K562 (cell line): ENCODE measurements around the gene CPSF4L. TPM values are rescaled to one million over a fixed set of nuclear protein-coding genes. Genes with fewer than 3 reads are reported as not detected.
A peak's percentile ranks its signal among the peaks of the same experiment; 100 is the strongest.

Experiments
- CEBPZ ChIP-seq: fragments of 150-350 bp; IDR thresholded peaks from 2 replicates; pipeline ENCODE4 v1.6.1; 2014; ENCODE audit warnings: low read depth, mild to moderate bottlenecking, low read length, borderline replicate concordance
- CHD1 ChIP-seq: fragments of 200-600 bp; sonication (generic); IDR thresholded peaks from one replicate; pipeline ENCODE4 v1.6.1; 2012; ENCODE audit warnings: mild to moderate bottlenecking, moderate library complexity, low read length, inconsistent platforms
- CXXC5 ChIP-seq: fragments of 250-450 bp; sonication (Bioruptor Pico); IDR thresholded peaks from 2 replicates; pipeline ENCODE4 v1.8.0; 2022; ENCODE audit warnings: inconsistent platforms, mild to moderate bottlenecking, moderate library complexity
- DACH1 ChIP-seq: fragments of 450-650 bp; IDR thresholded peaks from 2 replicates; pipeline ENCODE4 v1.6.1; 2018; ENCODE audit not compliant: partially characterized antibody
- E2F6 ChIP-seq, 2 experiments: IDR thresholded peaks; 2 replicates each; pipeline ENCODE4 v1.6.1; 2011; ENCODE audit warnings: borderline replicate concordance in 1 of 2, control low read depth in 1 of 2, low read depth in 1 of 2, low read length in 1 of 2, mild to moderate bottlenecking in 1 of 2, mixed read lengths in 1 of 2, moderate library complexity in 1 of 2; ENCODE audit not compliant: insufficient read depth in 1 of 2, insufficient read length in 1 of 2, poor library complexity in 1 of 2, severe bottlenecking in 1 of 2; ENCODE audit errors: extremely low read depth in 1 of 2
- E4F1 ChIP-seq: fragments of 250-450 bp; sonication (Bioruptor Pico); IDR thresholded peaks from 2 replicates; pipeline ENCODE4 v1.5.0; 2021; ENCODE audit warnings: mild to moderate bottlenecking, borderline replicate concordance
- ETV6 ChIP-seq, 3 experiments: fragments of 150-350 bp in 1 of 3; sonication (generic) in 1 of 3; formaldehyde crosslinking in 1 of 3; IDR thresholded peaks; 2 replicates each; pipeline versions ENCODE4 v1.6.1 to v1.8.0; 2014 to 2022; ENCODE audit warnings: borderline replicate concordance in 2 of 3, low read depth in 2 of 3, antibody characterized with exemption in 1 of 3, low read length in 1 of 3, mild to moderate bottlenecking in 1 of 3, missing genetic modification reagents in 1 of 3
- GATA2 ChIP-seq: sonication (generic); formaldehyde crosslinking; IDR thresholded peaks from 2 replicates; pipeline ENCODE4 v1.4.0; 2020; ENCODE audit warnings: mild to moderate bottlenecking, missing genetic modification reagents
- HDGF ChIP-seq: fragments of 450-650 bp; IDR thresholded peaks from 2 replicates; pipeline ENCODE4 v1.6.1; 2016
- PHF21A ChIP-seq: fragments of 450-650 bp; IDR thresholded peaks from 2 replicates; pipeline ENCODE4 v1.6.1; 2017; ENCODE audit warnings: low read depth, borderline replicate concordance
- SMAD2 ChIP-seq: fragments of 150-350 bp; IDR thresholded peaks from 2 replicates; pipeline ENCODE4 v1.6.1; 2014; ENCODE audit warnings: low read depth, mild to moderate bottlenecking, low read length
- SRSF7 ChIP-seq: fragments of 200-400 bp; formaldehyde crosslinking; optimal IDR thresholded peaks from 2 replicates; pipeline ENCODE3; 2017; ENCODE audit warnings: mild to moderate bottlenecking, low read depth, low read length
- TCF15 ChIP-seq: fragments of 250-450 bp; sonication (Bioruptor Pico); IDR thresholded peaks from 2 replicates; pipeline ENCODE4 v1.8.0; 2022; ENCODE audit warnings: moderate library complexity, mild to moderate bottlenecking, inconsistent platforms
- TEAD1 ChIP-seq, 2 experiments: fragments of 450-650 bp in 1 of 2; sonication (generic) in 1 of 2; formaldehyde crosslinking; IDR thresholded peaks; 2 replicates each; pipeline versions ENCODE4 v1.4.0 to v1.8.0; 2020 to 2022; ENCODE audit warnings: mild to moderate bottlenecking in 2 of 2, missing genetic modification reagents in 1 of 2
- ZBTB8A ChIP-seq: fragments of 450-650 bp; IDR thresholded peaks from 2 replicates; pipeline ENCODE4 v1.6.1; 2018; ENCODE audit warnings: mild to moderate bottlenecking, moderate library complexity; ENCODE audit not compliant: partially characterized antibody
- polyA plus RNA-seq, 8 experiments: library from polyadenylated mRNA; depleted of rRNA in 4 of 8; stranded (reverse) in 5 of 8; unstranded in 3 of 8; fragments of >200 nt; fragmentation: Nextera tagmentation in 2 of 8; fragmentation: Illumina TruSeq in 1 of 8; extraction: Ambion mirVana in 2 of 8; extraction: Trizol in 1 of 8; gene quantifications; 2 replicates each; pipeline versions ENCODE4 v1.2.1 to v1.2.3, GENCODE V29; 2011 to 2014; ENCODE audit warnings: inconsistent platforms in 1 of 8, missing spikeins in 1 of 8
- total RNA-seq, 7 experiments: library from RNA; depleted of rRNA in 6 of 7; stranded (reverse); fragments of >200 nt in 6 of 7; fragmentation: Illumina TruSeq in 2 of 7; extraction: Trizol in 2 of 7; gene quantifications; 2 replicates each; pipeline versions ENCODE4 v1.2.1 to v1.2.3, GENCODE V29; 2011 to 2021; ENCODE audit warnings: low replicate concordance in 1 of 7
- TF ChIP-seq, protein P1 (sequence below), 2 experiments: fragments of 450-650 bp; IDR thresholded peaks; 2 replicates each; pipeline ENCODE4 v1.6.1; 2016

The CPSF4L gene
- total and polyA plus RNA-seq, 9 of the 15 experiments (the other 6 are each of a cell fraction or from before 2014, with no cell fraction given): not detected

DNA sequence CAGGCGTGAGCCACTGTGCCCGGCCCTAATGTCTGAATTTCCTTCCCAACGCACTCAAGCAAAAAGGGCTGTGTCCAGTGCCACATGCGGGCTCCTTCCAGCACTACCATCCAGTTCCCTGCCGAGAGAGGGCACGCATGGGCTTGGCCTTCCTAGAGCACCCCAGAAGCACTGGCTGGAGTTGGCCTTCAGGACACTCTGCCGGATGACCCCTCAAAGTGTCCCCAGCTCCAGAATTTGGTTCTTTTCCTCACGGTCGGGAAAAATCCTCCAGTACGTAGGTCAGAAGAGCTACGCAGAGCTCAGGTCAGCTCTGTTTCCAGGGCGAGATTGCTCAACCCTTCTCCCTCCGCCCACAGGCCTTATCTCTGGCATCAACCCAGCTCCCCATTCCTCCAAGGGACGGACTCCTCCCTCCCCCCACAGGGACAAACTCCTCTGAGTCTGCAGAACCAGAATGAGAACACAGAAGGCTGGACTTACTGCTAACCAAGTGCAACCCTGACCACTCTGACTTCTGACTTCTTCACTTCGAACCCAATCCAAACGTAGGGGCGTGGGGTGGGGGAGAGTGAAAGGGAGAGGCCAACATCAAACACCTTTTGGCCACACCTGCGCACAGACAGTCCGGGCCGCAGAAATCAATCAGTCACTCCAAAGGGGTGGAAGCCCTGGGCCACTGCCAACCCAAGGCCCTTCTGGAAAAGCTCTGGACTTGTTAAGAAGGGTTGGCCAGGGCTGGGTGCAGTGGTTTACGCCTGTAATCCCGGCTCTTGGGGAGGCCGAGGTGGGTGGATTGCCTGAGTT lies 46.5 kb upstream of the CPSF4L start (continued):
- TF ChIP-seq CEBPZ (no peak), ZBTB8A (no peak), E4F1 (no peak), CXXC5 (CRISPR knock-in tag) (peak; percentile 71), CHD1 (no peak), PHF21A (peak; percentile 72; the same call in 1 of the 2 replicates), SRSF7 (no peak), HDGF (0 out of 2 replicates have a peak, but pooled peaks have one; percentile 37), TCF15 (no peak), GATA2 (CRISPR knock-in tag) (peak; percentile 100), TEAD1 (CRISPR knock-in tag; IDR thresholded peaks at IDR 0.05) (peak; percentile 47 to 75; a peak in 1 of 4 replicates), E2F6 (IDR thresholded peaks at IDR 0.05; ENCODE audit: borderline replicate concordance in 1 of 2, extremely low read depth in 1 of 2, insufficient read depth in 1 of 2, insufficient read length in 1 of 2, low read depth in 1 of 2, low read length in 1 of 2, poor library complexity in 1 of 2, severe bottlenecking in 1 of 2) (no peak), SMAD2 (no peak), DACH1 (peak; percentile 86), ETV6 (IDR thresholded peaks at IDR 0.05; ENCODE audit: borderline replicate concordance in 1 of 2, low read depth in 2 of 2, low read length in 1 of 2) (0 out of 4 replicates have a peak, but pooled peaks of 1 of the 2 experiments have one; percentile 28), ETV6 (CRISPR knock-in tag; IDR thresholded peaks at IDR 0.05; ENCODE audit: borderline replicate concordance) (no peak)
- TF ChIP-seq, protein P1, sequence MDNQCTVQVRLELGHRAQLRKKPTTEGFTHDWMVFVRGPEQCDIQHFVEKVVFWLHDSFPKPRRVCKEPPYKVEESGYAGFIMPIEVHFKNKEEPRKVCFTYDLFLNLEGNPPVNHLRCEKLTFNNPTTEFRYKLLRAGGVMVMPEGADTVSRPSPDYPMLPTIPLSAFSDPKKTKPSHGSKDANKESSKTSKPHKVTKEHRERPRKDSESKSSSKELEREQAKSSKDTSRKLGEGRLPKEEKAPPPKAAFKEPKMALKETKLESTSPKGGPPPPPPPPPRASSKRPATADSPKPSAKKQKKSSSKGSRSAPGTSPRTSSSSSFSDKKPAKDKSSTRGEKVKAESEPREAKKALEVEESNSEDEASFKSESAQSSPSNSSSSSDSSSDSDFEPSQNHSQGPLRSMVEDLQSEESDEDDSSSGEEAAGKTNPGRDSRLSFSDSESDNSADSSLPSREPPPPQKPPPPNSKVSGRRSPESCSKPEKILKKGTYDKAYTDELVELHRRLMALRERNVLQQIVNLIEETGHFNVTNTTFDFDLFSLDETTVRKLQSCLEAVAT (IDR thresholded peaks at IDR 0.05): peak; percentile 48 to 69; a peak in 2 of 4 replicates
